ENCODE results near the gene IGSF9. TPM values are rescaled to one million over a fixed set of nuclear protein-coding genes. Genes with fewer than 3 reads are reported as not detected.

Gene IGSF9
- polyA plus RNA-seq, 3 donors: 0.56 to 1.6 (median 1.4) TPM

DNA sequence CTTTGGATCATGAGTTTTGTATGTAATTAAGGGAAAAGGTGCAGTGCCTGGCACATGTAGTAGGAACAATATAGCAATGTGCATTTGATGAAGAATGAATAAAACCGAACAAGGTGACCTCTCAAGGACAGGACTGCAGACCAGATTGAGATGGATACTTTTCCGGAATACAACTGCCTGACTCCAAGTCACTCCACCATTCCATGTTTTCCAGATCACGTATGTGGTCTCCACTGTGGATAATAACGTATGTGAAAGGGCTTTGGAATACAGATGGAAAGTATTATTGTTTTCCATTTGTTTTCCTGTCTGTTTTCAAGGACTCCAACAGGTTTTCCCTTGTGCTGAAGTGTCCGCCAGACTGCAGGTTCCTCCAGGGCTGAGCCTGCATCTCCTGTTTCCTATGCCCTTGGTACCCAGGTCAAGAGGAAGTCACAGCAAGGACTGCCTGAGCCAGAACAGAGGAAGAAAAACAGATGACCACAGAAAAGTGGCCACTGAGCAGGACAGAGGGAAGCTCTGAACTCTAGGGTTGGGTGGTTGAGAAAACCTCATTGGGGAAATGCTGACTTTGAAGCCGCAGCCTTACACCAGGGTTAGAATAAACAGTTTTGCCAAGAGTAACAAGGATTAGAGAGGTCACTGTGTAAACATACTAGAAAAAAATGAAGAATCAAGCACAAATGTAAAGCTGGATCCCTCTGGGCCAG, 49.4 kb downstream of the IGSF9 start:
- whole genome bisulfite sequencing, 3 donors: 65 to 79% (median 65%) methylated on average over 6 of the region's 6 CpGs
- no peak overlapping the region for H3K27ac ChIP-seq (ENCODE audit: low read depth, low read length)

DNA sequence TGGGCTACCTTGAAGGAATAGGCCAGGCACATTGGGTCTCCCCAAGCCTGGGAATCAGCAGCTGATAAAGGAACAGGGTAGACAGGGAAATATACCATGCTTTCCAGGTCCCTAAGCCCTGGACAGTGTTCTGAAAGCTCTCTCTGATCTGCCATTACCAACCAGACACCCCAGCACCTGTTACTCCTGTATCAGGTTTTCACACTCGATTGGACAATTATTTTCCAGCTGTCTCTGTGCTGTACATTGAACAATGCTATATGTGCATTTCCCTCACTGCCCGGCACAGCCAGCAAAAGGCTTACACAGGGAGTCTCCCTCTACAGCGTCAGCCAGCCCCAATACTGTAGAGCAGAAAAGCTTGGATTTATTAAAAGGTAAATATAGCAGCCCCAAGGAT, 50.1 kb downstream of the IGSF9 start:
- 79 to 80% (median 79%) methylated on average over 3 of the region's 3 CpGs for WGBS, 3 donors
- H3K27ac ChIP-seq (ENCODE audit: low read depth, low read length): no peak overlapping the region

DNA sequence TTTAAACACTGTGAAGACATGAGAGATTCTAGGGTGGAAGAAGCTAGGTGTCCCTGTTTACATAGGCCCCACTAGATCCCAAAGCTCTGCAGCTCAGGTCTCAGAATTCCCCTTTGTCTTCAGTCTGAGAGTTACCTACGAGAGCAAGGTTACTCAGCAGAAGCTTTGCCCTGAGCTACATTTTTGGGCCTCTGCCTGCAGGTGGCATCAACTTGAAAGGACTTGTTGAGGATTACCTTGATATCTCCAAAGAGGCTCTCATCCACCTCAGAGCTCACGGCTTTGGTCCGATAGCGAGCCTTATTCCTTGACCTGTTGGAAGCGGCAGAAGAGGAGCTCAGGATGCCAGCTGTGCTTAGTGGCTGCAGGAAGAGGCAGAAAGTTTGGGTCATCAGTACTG, 52.5 kb downstream of the IGSF9 start:
- 87 to 94% (median 92%) methylated on average over 5 of the region's 5 CpGs for WGBS, 3 donors
- no peak overlapping the region for H3K27ac ChIP-seq (ENCODE audit: low read depth, low read length)

DNA sequence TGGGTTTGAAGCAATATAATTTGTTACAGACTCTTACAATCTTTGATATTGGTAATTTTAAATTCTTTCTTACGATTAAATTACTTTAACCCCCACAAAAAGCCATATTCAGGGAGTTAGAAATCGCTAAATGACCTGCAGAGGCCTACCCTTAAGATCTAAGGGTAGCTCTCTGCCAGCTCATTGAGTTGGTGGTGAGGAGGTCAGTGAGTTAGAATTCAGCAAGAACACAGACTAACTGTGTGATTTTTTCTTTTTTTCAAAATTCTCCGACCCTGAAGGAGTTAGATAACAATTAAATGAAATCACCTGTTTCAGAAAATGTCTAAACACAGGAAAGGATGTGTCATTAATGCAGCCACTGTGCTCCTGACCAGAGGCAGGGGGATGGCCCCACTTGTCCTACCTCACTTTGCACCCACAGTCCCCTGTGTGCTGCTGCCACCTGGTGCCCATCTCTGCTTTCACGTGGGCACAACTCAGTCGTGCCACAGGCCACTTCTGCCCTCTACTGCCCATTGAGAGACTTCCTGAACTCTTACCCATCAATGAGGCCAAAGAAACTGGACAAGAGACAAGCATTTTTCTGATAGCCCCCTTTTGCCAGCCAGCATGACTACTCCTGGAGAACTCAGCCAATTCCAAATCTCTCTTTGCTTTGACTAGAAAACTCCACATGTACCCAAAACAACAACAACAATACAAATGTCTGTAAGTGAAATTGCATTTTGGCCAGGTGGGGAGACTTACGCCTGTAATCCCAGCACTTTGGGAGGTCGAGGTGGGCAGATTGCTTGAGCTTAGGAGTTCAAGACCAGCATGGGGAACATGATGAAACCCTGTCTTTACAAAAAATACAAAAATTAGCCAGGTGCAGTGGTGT, 53.9 kb downstream of the IGSF9 start:
- WGBS, 3 donors: 43 to 49% (median 47%) methylated on average over 7 of the region's 7 CpGs
- H3K27ac ChIP-seq (ENCODE audit: low read depth, low read length): no peak overlapping the region

DNA sequence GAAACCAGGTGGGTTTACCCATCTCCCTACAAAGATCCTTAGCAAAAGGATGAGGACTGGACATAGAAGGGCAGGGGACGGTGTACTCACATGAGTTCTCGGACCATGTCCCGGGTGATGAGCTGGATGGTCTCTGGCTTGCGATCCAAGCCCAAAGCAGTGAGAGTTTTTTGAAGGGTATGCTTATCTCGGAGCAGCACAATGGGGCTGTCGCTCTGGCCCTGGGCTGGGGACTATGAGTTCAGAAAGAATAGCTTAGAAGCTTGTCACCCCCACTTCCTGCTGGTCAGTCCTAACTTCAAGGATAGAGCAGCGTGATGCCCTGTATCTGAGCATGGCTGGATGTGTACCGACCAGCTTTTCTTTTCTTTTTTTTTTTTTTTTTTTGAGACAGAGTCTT, 55.0 kb downstream of the IGSF9 start:
- 66 to 78% (median 72%) methylated on average over 8 of the region's 8 CpGs for WGBS, 3 donors
- no peak overlapping the region for H3K27ac ChIP-seq (ENCODE audit: low read depth, low read length)

DNA sequence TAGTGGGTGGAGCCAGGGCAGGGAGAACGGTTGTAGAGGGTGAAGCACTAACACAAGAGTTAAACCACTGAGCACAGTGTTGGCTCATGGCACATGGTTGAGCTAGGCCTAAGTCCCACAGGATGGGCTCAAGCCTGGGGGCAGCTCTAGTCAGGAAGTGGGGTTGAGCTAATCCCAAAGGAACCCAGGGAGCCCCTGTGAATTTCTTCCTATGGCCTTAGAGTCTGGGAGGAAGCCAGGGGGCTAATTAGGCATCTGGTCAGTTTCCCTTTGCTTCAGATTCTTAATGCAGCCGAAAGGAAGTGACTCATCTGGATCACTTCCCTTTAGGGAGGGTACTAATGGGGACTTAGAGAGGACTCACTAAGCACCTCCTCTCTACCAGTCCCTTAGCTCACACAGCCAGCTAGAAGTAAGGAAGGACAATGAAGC, 55.6 kb downstream of the IGSF9 start:
- no peak overlapping the region for H3K27ac ChIP-seq (ENCODE audit: low read depth, low read length)
- 7 to 29% (median 12%) methylated on average over 2 of the region's 2 CpGs for WGBS, 3 donors

GRCh38 chr1:159889202-159889601, 56.2 kb downstream of the IGSF9 start:
- no peak overlapping the region for H3K27ac ChIP-seq (ENCODE audit: low read depth, low read length)

DNA sequence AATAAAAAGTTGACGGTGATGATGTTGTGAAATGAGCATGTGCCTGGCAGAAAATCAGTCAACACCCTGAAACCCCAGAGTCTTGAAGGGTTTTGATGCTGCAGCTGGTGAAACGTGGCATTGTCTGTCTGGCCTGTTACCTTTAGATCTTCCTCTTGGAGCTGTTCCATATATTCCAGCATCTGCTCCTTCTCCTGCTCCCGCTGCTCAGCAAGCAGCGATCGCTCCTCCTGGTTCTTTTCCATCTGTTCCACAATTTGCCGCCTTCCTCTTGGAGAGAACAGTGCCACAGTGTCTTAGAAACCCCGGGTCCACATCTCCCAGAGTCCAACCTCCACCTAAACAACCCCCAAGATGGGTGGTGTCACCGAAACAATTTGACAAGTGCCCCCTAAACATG, 61.1 kb downstream of the IGSF9 start:
- no peak overlapping the region for H3K27ac ChIP-seq (ENCODE audit: low read depth, low read length)
- 82 to 91% (median 84%) methylated on average over 8 of the region's 8 CpGs for WGBS, 3 donors

More at GRCh38 chr1:159889202-159889601, 56.2 kb downstream of the IGSF9 start:
- WGBS, 3 donors: 85 to 95% (median 90%) methylated on average over 4 of the region's 4 CpGs

GRCh38 chr1:159883134-159883533, 62.3 kb downstream of the IGSF9 start:
- WGBS, 3 donors: 70 to 80% (median 71%) methylated on average over 4 of the region's 4 CpGs
- no peak overlapping the region for H3K27ac ChIP-seq (ENCODE audit: low read depth, low read length)

DNA sequence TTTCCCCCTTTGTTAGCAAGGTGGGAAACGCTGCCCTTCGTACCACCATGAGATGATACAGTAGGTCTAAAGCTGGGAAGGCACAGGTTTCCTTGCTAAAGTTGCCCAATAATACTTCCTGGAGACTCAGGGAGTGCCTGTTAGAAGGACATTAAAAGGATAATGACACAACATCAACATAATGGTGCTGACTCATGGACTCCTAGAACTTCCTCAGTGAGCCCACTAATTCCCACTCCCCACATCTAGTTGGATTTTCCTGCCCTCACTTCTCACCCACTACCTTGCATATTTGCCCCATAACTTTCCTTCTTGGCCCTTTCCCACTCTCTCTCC, 62.9 kb downstream of the IGSF9 start:
- no peak overlapping the region for H3K27ac ChIP-seq (ENCODE audit: low read depth, low read length)
- WGBS, 3 donors: 53 to 90% (median 69%) methylated on average over 2 of the region's 2 CpGs

DNA sequence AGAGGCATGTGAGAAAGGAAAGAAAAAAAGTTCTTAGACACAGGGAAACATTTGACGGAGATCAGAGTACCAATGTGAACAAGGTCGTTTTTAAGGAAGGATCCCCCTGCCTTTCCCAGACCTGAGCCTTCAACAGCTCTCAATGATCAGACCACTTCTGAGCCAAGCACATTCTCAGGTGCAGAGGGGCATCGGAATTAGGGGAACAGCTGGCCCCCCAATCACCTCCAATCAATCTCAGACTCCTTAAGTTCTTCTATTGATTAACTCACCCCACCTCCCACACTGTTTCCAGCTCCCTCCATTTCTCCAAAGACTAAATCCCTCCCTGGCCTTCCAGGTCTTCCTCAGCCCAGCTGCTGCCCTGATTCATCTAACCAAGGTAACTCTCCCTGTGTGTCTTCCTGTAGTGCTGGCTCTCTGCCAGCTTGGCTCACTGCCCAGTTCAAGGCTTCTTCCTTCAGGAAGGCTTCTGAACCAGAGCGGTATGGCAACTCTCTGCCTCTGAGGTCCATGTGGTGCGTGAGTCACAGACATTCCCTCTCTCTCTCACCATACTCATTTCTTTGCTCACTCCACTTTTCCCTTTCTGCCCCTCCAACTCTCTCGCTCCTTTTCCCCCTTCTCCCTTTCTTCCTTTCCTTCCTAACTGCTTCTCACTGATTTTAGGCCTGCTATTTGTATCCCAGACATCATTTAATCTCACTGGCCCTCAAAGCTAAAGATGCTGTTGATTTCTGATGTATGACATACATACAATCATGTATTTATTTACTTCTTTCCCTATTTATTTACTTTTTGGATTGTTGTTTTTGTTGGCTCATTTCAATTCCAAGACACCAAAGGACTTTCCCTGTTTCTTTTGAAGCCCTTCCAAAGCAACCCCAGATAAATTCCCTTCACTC, 63.5 kb downstream of the IGSF9 start:
- 53 to 71% (median 56%) methylated on average over 6 of the region's 6 CpGs for WGBS, 3 donors
- H3K27ac ChIP-seq (ENCODE audit: low read depth, low read length): no peak overlapping the region

DNA sequence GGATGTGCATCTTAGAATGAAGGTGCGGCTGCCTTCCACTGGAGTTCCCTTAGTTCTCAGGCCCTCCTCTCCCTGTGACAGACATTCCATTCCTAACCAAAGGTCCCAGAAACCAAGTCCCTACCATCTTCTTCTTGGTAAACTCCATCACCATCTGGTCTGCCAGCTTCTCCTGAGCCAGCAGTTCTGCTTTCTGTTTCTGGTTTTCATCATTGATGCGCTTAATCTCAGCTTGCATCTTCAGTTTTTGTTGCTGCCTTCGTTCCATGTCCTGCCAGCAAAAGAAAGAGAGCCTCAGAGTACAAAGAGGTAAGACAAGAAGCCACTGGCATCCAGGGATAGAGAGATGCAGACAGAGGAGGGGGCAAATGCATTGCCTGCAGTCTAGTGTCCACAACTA, 65.0 kb downstream of the IGSF9 start:
- no peak overlapping the region for H3K27ac ChIP-seq (ENCODE audit: low read depth, low read length)
- 79 to 97% (median 86%) methylated on average over 3 of the region's 3 CpGs for WGBS, 3 donors

DNA sequence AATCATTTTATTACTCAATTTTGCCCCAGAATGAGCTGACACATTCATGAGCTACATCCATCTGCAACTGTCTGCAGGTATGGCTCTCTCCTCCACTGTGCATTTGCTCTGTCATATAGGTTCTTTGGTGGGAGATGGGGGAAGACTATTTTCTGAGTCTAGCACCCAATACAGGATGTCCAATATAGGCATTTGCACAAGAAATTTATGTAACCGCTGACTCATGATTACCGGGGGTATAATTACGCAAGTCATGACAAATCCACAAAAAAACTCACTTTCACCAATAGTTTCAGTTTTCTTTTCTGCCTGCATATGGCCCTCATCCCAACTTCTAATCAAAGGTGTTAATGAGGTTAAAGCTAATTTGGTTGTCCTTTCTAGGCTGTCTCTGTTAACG, 65.4 kb downstream of the IGSF9 start:
- H3K27ac ChIP-seq (ENCODE audit: low read depth, low read length): no peak overlapping the region
- 66 to 87% (median 70%) methylated on average over 4 of the region's 4 CpGs for WGBS, 3 donors

GRCh38 chr1:159879136-159879535, 66.3 kb downstream of the IGSF9 start:
- 87 to 91% (median 88%) methylated on average over 3 of the region's 3 CpGs for WGBS, 3 donors
- no peak overlapping the region for H3K27ac ChIP-seq (ENCODE audit: low read depth, low read length)

DNA sequence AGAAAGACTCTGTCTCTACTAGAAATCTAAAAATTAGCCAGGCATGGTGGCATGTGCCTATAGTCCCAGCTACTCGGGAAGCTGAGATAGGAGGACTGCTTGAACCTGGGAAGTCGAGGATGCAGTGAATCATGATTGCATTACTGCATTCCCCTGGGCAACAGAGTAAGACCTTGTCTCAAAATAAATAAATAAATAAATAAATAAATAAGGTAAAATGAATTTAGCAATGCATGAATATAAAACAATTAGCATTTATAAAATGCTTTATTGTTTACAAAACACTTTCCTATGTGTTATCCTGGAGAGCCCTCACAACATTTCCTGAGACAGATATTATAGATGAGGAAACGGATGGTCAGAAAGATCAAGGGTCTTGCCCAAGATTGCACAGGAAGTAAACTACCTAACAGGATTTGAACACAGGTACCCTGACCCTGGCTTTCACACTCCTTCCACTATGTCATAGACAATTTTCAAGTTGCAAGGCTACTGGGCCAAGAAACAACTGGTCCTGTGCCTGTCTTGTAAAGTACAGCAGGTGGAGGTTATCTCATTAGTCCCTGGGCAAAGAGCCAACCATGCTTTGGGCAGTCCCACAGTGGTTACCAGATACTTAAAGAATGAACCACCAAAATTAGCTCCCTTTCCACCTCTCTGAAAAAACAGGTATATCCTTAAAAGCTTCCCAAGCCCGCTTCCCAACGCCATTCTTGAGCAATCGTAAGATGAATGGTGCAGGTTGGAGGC, 67.5 kb downstream of the IGSF9 start:
- 92 to 96% (median 92%) methylated on average over 6 of the region's 6 CpGs for WGBS, 3 donors
- H3K27ac ChIP-seq (ENCODE audit: low read depth, low read length): no peak overlapping the region
